Tibial nerve (tissue), 4 donors: ENCODE results near the gene MS4A6E. TPM values are rescaled to one million over a fixed set of nuclear protein-coding genes. Genes with fewer than 3 reads are reported as not detected.

Experiments used
- DNase-seq, 2 donors: peaks; one replicate each; pipeline ENCODE4 v3.0.0-alpha.2; 2019; ENCODE audit warnings: low spot score in 2 of 2
- H3K27ac ChIP-seq, 4 donors: fragments of 200-600 bp; sonication (generic) in 3 of 4; one replicate each; pipeline ENCODE4 v1.5.1; 2017 to 2019; ENCODE audit warnings: mild to moderate bottlenecking in 1 of 4
- H3K27me3 ChIP-seq, 2 donors: fragments of 200-600 bp; sonication (generic) in 1 of 2; one replicate each; pipeline versions ENCODE4 v1.5.1 to v1.6.0; 2017 to 2019
- H3K36me3 ChIP-seq, 3 donors: fragments of 200-600 bp; sonication (generic); one replicate each; pipeline ENCODE4 v1.5.1; 2018 to 2019
- H3K4me1 ChIP-seq, 4 donors: fragments of 200-600 bp; sonication (generic) in 3 of 4; one replicate each; pipeline ENCODE4 v1.5.1; 2017 to 2019
- H3K4me3 ChIP-seq, 4 donors: fragments of 200-600 bp; sonication (generic) in 3 of 4; one replicate each; pipeline ENCODE4 v1.5.1; 2017 to 2019; ENCODE audit warnings: mild to moderate bottlenecking in 1 of 4, moderate library complexity in 1 of 4
- H3K9me3 ChIP-seq, 4 donors: fragments of 200-600 bp; sonication (generic) in 3 of 4; one replicate each; pipeline ENCODE4 v1.5.1; 2017 to 2019
- CTCF ChIP-seq, 5 experiments: fragments of 200-600 bp in 3 of 5; fragments of 450-650 bp in 2 of 5; sonication (generic) in 3 of 5; IDR thresholded peaks; one replicate each; pipeline ENCODE4 v1.5.1; 2016 to 2019; ENCODE audit warnings: antibody characterized with exemption in 5 of 5, mild to moderate bottlenecking in 3 of 5, moderate library complexity in 2 of 5
- EP300 ChIP-seq, 2 donors: sonication (generic); formaldehyde crosslinking; IDR thresholded peaks; one replicate each; pipeline ENCODE4 v1.6.1; 2017; ENCODE audit warnings: antibody characterized with exemption in 2 of 2, mild to moderate bottlenecking in 1 of 2
- POLR2A ChIP-seq, 2 donors: fragments of 450-650 bp; IDR thresholded peaks; one replicate each; pipeline ENCODE4 v1.6.1; 2017; ENCODE audit warnings: antibody characterized with exemption in 2 of 2, mild to moderate bottlenecking in 2 of 2, moderate library complexity in 2 of 2
- WGBS, 2 donors: methylation state at CpG; one replicate each; pipeline ENCODE4 v1.1.5; 2018; 5-methylcytosine and 5-hydroxymethylcytosine counted together
- total RNA-seq, 4 donors: library from RNA; depleted of rRNA; stranded (reverse); fragments of >200 nt; gene quantifications; one replicate each; pipeline ENCODE4 v1.1.0, GENCODE V29; 2016

The MS4A6E gene
- total RNA-seq, 4 donors from 2014 or later: not detected

- Histone ChIP-seq H3K9me3 (no peaks in the 10 kb centered on the region), H3K4me3 (no peak overlapping the region), H3K36me3 (no peaks in the 10 kb centered on the region), H3K27me3 (no peaks in the 10 kb centered on the region), H3K4me1 (no peaks in the 10 kb centered on the region), H3K27ac (no peak overlapping the region)
- no peak for DNase-seq
- TF ChIP-seq CTCF (IDR thresholded peaks at IDR 0.05) (no peak), POLR2A (IDR thresholded peaks at IDR 0.05) (no peak), EP300 (IDR thresholded peaks at IDR 0.05) (no peak)
- 83 to 89% methylated on average over 3 of the region's 3 CpGs for WGBS, 2 donors
Measured at GRCh38 chr11:60307507-60308195, 19.4 kb upstream of the MS4A6E start.

- Histone ChIP-seq H3K27me3 (no peaks in the 10 kb centered on the region), H3K27ac (peak overlapping the region in 1 of 4 donors; percentile 66), H3K36me3 (no peaks in the 10 kb centered on the region), H3K4me1 (no peaks in the 10 kb centered on the region), H3K4me3 (no peak overlapping the region), H3K9me3 (no peaks in the 10 kb centered on the region)
- WGBS, 2 donors: 52% methylated on average over 5 of the region's 5 CpGs
- DNase-seq: peak; percentile 17 to 49
- no peak for TF ChIP-seq CTCF (IDR thresholded peaks at IDR 0.05)
- TF ChIP-seq POLR2A (IDR thresholded peaks at IDR 0.05): no peak
- peak; percentile 74 to 78 for TF ChIP-seq EP300 (IDR thresholded peaks at IDR 0.05)
Measured at GRCh38 chr11:60310407-60310998, 16.6 kb upstream of the MS4A6E start.

DNA sequence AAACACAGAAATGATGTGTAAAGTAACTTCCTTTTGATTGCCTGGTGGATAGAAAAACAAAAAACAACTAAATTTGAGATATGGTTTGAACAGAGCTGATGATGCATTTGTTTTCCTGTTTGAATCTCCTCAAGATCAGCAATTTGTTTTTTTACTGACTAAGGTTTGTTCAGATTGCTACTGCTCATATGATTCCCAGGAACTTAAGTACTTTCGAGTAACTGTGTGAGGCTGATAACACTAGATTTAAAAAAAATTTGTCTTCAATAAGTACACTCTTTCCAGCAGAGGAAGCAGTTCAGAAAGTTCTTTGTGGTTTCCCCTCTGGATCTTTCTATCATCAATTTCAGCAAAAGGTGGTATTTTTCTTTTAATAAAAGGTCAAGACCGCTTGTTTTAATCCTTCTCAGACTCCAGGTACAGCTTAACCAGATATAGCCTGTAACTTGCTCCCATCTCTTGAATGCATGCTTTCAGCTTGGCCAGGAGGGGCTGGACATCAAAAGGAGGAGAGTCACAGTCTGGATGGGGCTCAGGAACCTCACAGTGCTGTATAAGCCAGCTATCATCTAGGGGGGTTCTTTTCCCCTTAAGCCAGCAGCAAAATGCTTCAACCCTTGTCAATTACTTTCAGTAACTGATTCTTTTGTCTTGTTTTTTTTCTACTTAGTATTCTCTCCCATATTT, 12.3 kb upstream of the MS4A6E start:
- Histone ChIP-seq H3K9me3 (peaks cover 0 to 10% (median under 1%) of the 10 kb centered on the region in 4 donors), H3K27ac (peak overlapping the region in 2 of 4 donors; percentile 33 to 63), H3K4me3 (no peak overlapping the region), H3K36me3 (no peaks in the 10 kb centered on the region), H3K27me3 (no peaks in the 10 kb centered on the region), H3K4me1 (no peaks in the 10 kb centered on the region)
- TF ChIP-seq POLR2A (IDR thresholded peaks at IDR 0.05) (no peak), EP300 (IDR thresholded peaks at IDR 0.05) (peak; percentile 54 to 75), CTCF (IDR thresholded peaks at IDR 0.05) (no peak)
- DNase-seq: no peak
- 36 to 54% methylated on average over 2 of the region's 2 CpGs for WGBS, 2 donors

GRCh38 chr11:60315871-60316270, 11.2 kb upstream of the MS4A6E start:
- Histone ChIP-seq H3K9me3 (peaks cover 0 to 21% (median 4%) of the 10 kb centered on the region in 4 donors), H3K4me1 (no peaks in the 10 kb centered on the region), H3K4me3 (no peak overlapping the region), H3K36me3 (no peaks in the 10 kb centered on the region), H3K27me3 (no peaks in the 10 kb centered on the region), H3K27ac (peak overlapping the region in 1 of 4 donors; percentile 11)
- TF ChIP-seq EP300 (IDR thresholded peaks at IDR 0.05) (no peak), POLR2A (IDR thresholded peaks at IDR 0.05) (no peak), CTCF (IDR thresholded peaks at IDR 0.05) (no peak)
- DNase-seq: no peak

- Histone ChIP-seq H3K27me3 (no peaks in the 10 kb centered on the region), H3K4me3 (no peak overlapping the region), H3K9me3 (peaks cover 0 to 24% (median 4%) of the 10 kb centered on the region in 4 donors), H3K27ac (peak overlapping the region in 1 of 4 donors; percentile 11), H3K4me1 (no peaks in the 10 kb centered on the region), H3K36me3 (no peaks in the 10 kb centered on the region)
- TF ChIP-seq POLR2A (IDR thresholded peaks at IDR 0.05) (no peak), CTCF (IDR thresholded peaks at IDR 0.05) (no peak), EP300 (IDR thresholded peaks at IDR 0.05) (no peak)
- no peak for DNase-seq
- WGBS, 2 donors: 42 to 55% methylated on average over 2 of the region's 2 CpGs
Measured at GRCh38 chr11:60316317-60316716, 10.7 kb upstream of the MS4A6E start.
